ENCODE data around the gene MASP2. TPM values are rescaled to one million over a fixed set of nuclear protein-coding genes. Genes with fewer than 3 reads are reported as not detected.

MASP2 gene
- total and polyA plus RNA-seq, 2 experiments from 2014 or later, result 0.16 TPM; not detected in 1

- no peaks in the 10 kb centered on the region for H3K27me3 ChIP-seq (replicated peaks; ENCODE audit: insufficient read depth)
- WGBS, 2 experiments (ENCODE audit: low coverage in 1 of 2, low lambda C conversion rate in 2 of 2, missing lambda C conversion rate in 2 of 2), result 79 to 85% methylated on average over 10 of the region's 10 CpGs
- H3K4me3 ChIP-seq, result no peak overlapping the region
- no peaks in the 10 kb centered on the region for H3K4me1 ChIP-seq (ENCODE audit: insufficient read depth)
- H3F3A ChIP-seq (ENCODE audit: insufficient read depth), result peaks cover 32% of the 10 kb centered on the region
- TF ChIP-seq EZH2 (IDR thresholded peaks at IDR 0.05; ENCODE audit: insufficient read depth, poor library complexity, severe bottlenecking), result no peak
- no peak for TF ChIP-seq EZH2phosphoT487 (IDR thresholded peaks at IDR 0.05; ENCODE audit: insufficient read depth, low read depth)
- H2AFZ ChIP-seq, result no peak overlapping the region
- DNase-seq, result no peak
- no peaks in the 10 kb centered on the region for H3K9me3 ChIP-seq (ENCODE audit: low read depth)
- no peak overlapping the region for H3K4me2 ChIP-seq (ENCODE audit: unreplicated experiment)
- H3K36me3 ChIP-seq (ENCODE audit: low read depth), result peaks cover 6% of the 10 kb centered on the region; the same call in 1 of the 2 replicates
- no peaks in the 10 kb centered on the region for H3K9me2 ChIP-seq (ENCODE audit: insufficient read depth)
- no peaks in the 10 kb centered on the region for H3K79me2 ChIP-seq (ENCODE audit: insufficient read depth)
- H3K27ac ChIP-seq, result no peak overlapping the region
- no peak overlapping the region for H3K9ac ChIP-seq
- no peaks in the 10 kb centered on the region for H4K20me1 ChIP-seq (ENCODE audit: insufficient read depth)
- in situ Hi-C loops (cut with MboI), result loop anchor here (10.0 kb wide), 1 partner anchor 603 kb away; no protein-coding TSS in a partner anchor
Observed at GRCh38 chr1:11031624-11032262, 15.3 kb downstream of the MASP2 start.

GRCh38 chr1:11030865-11031264 is 16.2 kb downstream of the MASP2 start:
- no peak overlapping the region for H3K9ac ChIP-seq
- H3K9me2 ChIP-seq (ENCODE audit: insufficient read depth), result no peaks in the 10 kb centered on the region
- H3K9me3 ChIP-seq (ENCODE audit: low read depth), result no peaks in the 10 kb centered on the region
- peaks cover 41% of the 10 kb centered on the region for H3F3A ChIP-seq (ENCODE audit: insufficient read depth)
- H4K20me1 ChIP-seq (ENCODE audit: insufficient read depth), result no peaks in the 10 kb centered on the region
- no peak overlapping the region for H3K27ac ChIP-seq
- H3K27me3 ChIP-seq (replicated peaks; ENCODE audit: insufficient read depth), result no peaks in the 10 kb centered on the region
- H3K4me1 ChIP-seq (ENCODE audit: insufficient read depth), result no peaks in the 10 kb centered on the region
- WGBS, 2 experiments (ENCODE audit: low coverage in 1 of 2, low lambda C conversion rate in 2 of 2, missing lambda C conversion rate in 2 of 2), result 96 to 99% methylated on average over 9 of the region's 9 CpGs
- TF ChIP-seq EZH2 (IDR thresholded peaks at IDR 0.05; ENCODE audit: insufficient read depth, poor library complexity, severe bottlenecking), result no peak
- TF ChIP-seq EZH2phosphoT487 (IDR thresholded peaks at IDR 0.05; ENCODE audit: insufficient read depth, low read depth), result no peak
- no peak overlapping the region for H2AFZ ChIP-seq
- no peak for DNase-seq
- peaks cover 2% of the 10 kb centered on the region; the same call in 1 of the 2 replicates for H3K79me2 ChIP-seq (ENCODE audit: insufficient read depth)
- peaks cover 14% of the 10 kb centered on the region for H3K36me3 ChIP-seq (ENCODE audit: low read depth)
- in situ Hi-C loops (cut with MboI), result loop anchor here (10.0 kb wide), 1 partner anchor 604 kb away; no protein-coding TSS in a partner anchor
- no peak overlapping the region for H3K4me3 ChIP-seq
- H3K4me2 ChIP-seq (ENCODE audit: unreplicated experiment), result no peak overlapping the region

- Histone ChIP-seq H3K27ac (no peak overlapping the region), H3K4me3 (no peak overlapping the region), H3K36me3 (ENCODE audit: low read depth) (peaks cover 34% of the 10 kb centered on the region), H3K9me2 (ENCODE audit: insufficient read depth) (no peaks in the 10 kb centered on the region), H3K27me3 (replicated peaks; ENCODE audit: insufficient read depth) (no peaks in the 10 kb centered on the region), H3K4me2 (ENCODE audit: unreplicated experiment) (no peak overlapping the region), H3K9me3 (ENCODE audit: low read depth) (no peaks in the 10 kb centered on the region), H4K20me1 (ENCODE audit: insufficient read depth) (no peaks in the 10 kb centered on the region), H3K79me2 (ENCODE audit: insufficient read depth) (peaks cover 28% of the 10 kb centered on the region), H3K4me1 (ENCODE audit: insufficient read depth) (peaks cover 6% of the 10 kb centered on the region; the same call in 1 of the 2 replicates), H3F3A (ENCODE audit: insufficient read depth) (peaks cover 52% of the 10 kb centered on the region), H2AFZ (no peak overlapping the region), H3K9ac (no peak overlapping the region)
- 69 to 72% methylated on average over 3 of the region's 3 CpGs for WGBS, 2 experiments (ENCODE audit: low coverage in 1 of 2, low lambda C conversion rate in 2 of 2, missing lambda C conversion rate in 2 of 2)
- DNase-seq, result no peak
- TF ChIP-seq EZH2 (IDR thresholded peaks at IDR 0.05; ENCODE audit: insufficient read depth, poor library complexity, severe bottlenecking) (no peak), EZH2phosphoT487 (IDR thresholded peaks at IDR 0.05; ENCODE audit: insufficient read depth, low read depth) (no peak)
- in situ Hi-C loops (cut with MboI), result no loop called here
Observed at GRCh38 chr1:11028018-11028417, 19.0 kb downstream of the MASP2 start.

GRCh38 chr1:11027316-11027715 is 19.7 kb downstream of the MASP2 start:
- H3F3A ChIP-seq (ENCODE audit: insufficient read depth), result peaks cover 54% of the 10 kb centered on the region
- in situ Hi-C loops (cut with MboI), result no loop called here
- WGBS, 2 experiments (ENCODE audit: low coverage in 1 of 2, low lambda C conversion rate in 2 of 2, missing lambda C conversion rate in 2 of 2), result 80 to 82% methylated on average over 6 of the region's 6 CpGs
- peaks cover 6% of the 10 kb centered on the region; the same call in 1 of the 2 replicates for H3K4me1 ChIP-seq (ENCODE audit: insufficient read depth)
- no peaks in the 10 kb centered on the region for H4K20me1 ChIP-seq (ENCODE audit: insufficient read depth)
- no peak overlapping the region for H3K27ac ChIP-seq
- peaks cover 33% of the 10 kb centered on the region for H3K79me2 ChIP-seq (ENCODE audit: insufficient read depth)
- TF ChIP-seq EZH2phosphoT487 (IDR thresholded peaks at IDR 0.05; ENCODE audit: insufficient read depth, low read depth), result no peak
- TF ChIP-seq EZH2 (IDR thresholded peaks at IDR 0.05; ENCODE audit: insufficient read depth, poor library complexity, severe bottlenecking), result no peak
- H3K4me3 ChIP-seq, result no peak overlapping the region
- no peak overlapping the region for H3K9ac ChIP-seq
- H3K36me3 ChIP-seq (ENCODE audit: low read depth), result peaks cover 41% of the 10 kb centered on the region
- no peak for DNase-seq
- no peaks in the 10 kb centered on the region for H3K27me3 ChIP-seq (replicated peaks; ENCODE audit: insufficient read depth)
- H3K9me2 ChIP-seq (ENCODE audit: insufficient read depth), result no peaks in the 10 kb centered on the region
- no peaks in the 10 kb centered on the region for H3K9me3 ChIP-seq (ENCODE audit: low read depth)
- no peak overlapping the region for H2AFZ ChIP-seq
- no peak overlapping the region for H3K4me2 ChIP-seq (ENCODE audit: unreplicated experiment)

Measured in GM23248 (cell line).